Measurements from ENCODE around the gene KCNJ12. TPM values are rescaled to one million over a fixed set of nuclear protein-coding genes. Genes with fewer than 3 reads are reported as not detected.
"Not testable (repeated sequence)": the region's sequence is repeated elsewhere in the genome, so short reads cannot be mapped to it uniquely, and the experiment has no call there.

KCNJ12 gene
- total RNA-seq, 1 donor from 2014 or later = 0.56 TPM

- peaks cover 5% of the 10 kb centered on the region for H3K9me3 Mint-ChIP-seq
- Histone ChIP-seq H3K9ac (no peak overlapping the region), H4K20me1 (ENCODE audit: low read depth) (no peaks in the 10 kb centered on the region), H3K27me3 (no peaks in the 10 kb centered on the region), H2AFZ (replicated peaks) (no peak overlapping the region), H3K9me3 (ENCODE audit: low read depth) (no peaks in the 10 kb centered on the region), H3K4me3 (no peak overlapping the region), H3K79me2 (ENCODE audit: low read depth) (no peaks in the 10 kb centered on the region), H3K4me2 (no peak overlapping the region), H3F3A (ENCODE audit: low read depth) (no peaks in the 10 kb centered on the region), H3K4me1 (peaks cover 10% of the 10 kb centered on the region), H3K36me3 (no peaks in the 10 kb centered on the region), H3K27ac (no peak overlapping the region)
- H3K27me3 Mint-ChIP-seq (ENCODE audit: insufficient read depth, low read depth) = peaks cover 10% of the 10 kb centered on the region
- H3K4me3 Mint-ChIP-seq = no peak overlapping the region
- DNase-seq (ENCODE audit: low spot score) = no peak
- TF ChIP-seq EZH2phosphoT487 (IDR thresholded peaks at IDR 0.05) (no peak), EZH2 (IDR thresholded peaks at IDR 0.05) (no peak), CTCF (IDR thresholded peaks at IDR 0.05) (no peak)
- H3K36me3 Mint-ChIP-seq = no peaks in the 10 kb centered on the region
- no peak overlapping the region for H3K27ac Mint-ChIP-seq
- H3K4me1 Mint-ChIP-seq = peaks cover 33% of the 10 kb centered on the region
Observed at GRCh38 chr17:21399474-21400186, 23.5 kb downstream of the KCNJ12 start.

GRCh38 chr17:21400187-21400569, 24.0 kb downstream of the KCNJ12 start:
- not testable (repeated sequence) for DNase-seq (ENCODE audit: low spot score); H3F3A ChIP-seq (ENCODE audit: low read depth); H3K27me3 Mint-ChIP-seq (ENCODE audit: insufficient read depth, low read depth); H3K79me2 ChIP-seq (ENCODE audit: low read depth); H3K27me3 ChIP-seq; H4K20me1 ChIP-seq (ENCODE audit: low read depth); H3K9ac ChIP-seq; H3K27ac Mint-ChIP-seq; H3K9me3 ChIP-seq (ENCODE audit: low read depth); H3K4me3 Mint-ChIP-seq; H2AFZ ChIP-seq (replicated peaks); H3K36me3 Mint-ChIP-seq; H3K4me3 ChIP-seq; H3K27ac ChIP-seq; H3K36me3 ChIP-seq; H3K4me2 ChIP-seq; H3K9me3 Mint-ChIP-seq
- peaks cover 10% of the 10 kb centered on the region for H3K4me1 ChIP-seq
- H3K4me1 Mint-ChIP-seq = peaks cover 33% of the 10 kb centered on the region

- Histone ChIP-seq H2AFZ (replicated peaks) (no peak overlapping the region), H4K20me1 (ENCODE audit: low read depth) (no peaks in the 10 kb centered on the region), H3K79me2 (ENCODE audit: low read depth) (no peaks in the 10 kb centered on the region), H3F3A (ENCODE audit: low read depth) (no peaks in the 10 kb centered on the region), H3K27me3 (no peaks in the 10 kb centered on the region), H3K36me3 (no peaks in the 10 kb centered on the region), H3K4me2 (no peak overlapping the region), H3K9ac (no peak overlapping the region), H3K4me3 (no peak overlapping the region), H3K4me1 (peaks cover 10% of the 10 kb centered on the region), H3K9me3 (ENCODE audit: low read depth) (no peaks in the 10 kb centered on the region), H3K27ac (no peak overlapping the region)
- no peak for TF ChIP-seq EZH2phosphoT487 (IDR thresholded peaks at IDR 0.05)
- no peak for TF ChIP-seq CTCF (IDR thresholded peaks at IDR 0.05)
- TF ChIP-seq EZH2 (IDR thresholded peaks at IDR 0.05) = no peak
- no peak for DNase-seq (ENCODE audit: low spot score)
- Mint-ChIP-seq H3K27ac (no peak overlapping the region), H3K36me3 (no peaks in the 10 kb centered on the region), H3K4me1 (peaks cover 33% of the 10 kb centered on the region), H3K4me3 (no peak overlapping the region), H3K27me3 (ENCODE audit: insufficient read depth, low read depth) (peaks cover 7% of the 10 kb centered on the region), H3K9me3 (peaks cover 5% of the 10 kb centered on the region)
Observed at GRCh38 chr17:21400816-21401593, 24.8 kb downstream of the KCNJ12 start.

GRCh38 chr17:21402166-21402571, 26.0 kb downstream of the KCNJ12 start:
- not testable (repeated sequence) for H3K27ac ChIP-seq; H3K27me3 ChIP-seq; H3K9me3 ChIP-seq (ENCODE audit: low read depth); H3K27me3 Mint-ChIP-seq (ENCODE audit: insufficient read depth, low read depth); H3K9me3 Mint-ChIP-seq; H3K9ac ChIP-seq; H3K79me2 ChIP-seq (ENCODE audit: low read depth); H3K4me2 ChIP-seq; DNase-seq (ENCODE audit: low spot score); H2AFZ ChIP-seq (replicated peaks); H3F3A ChIP-seq (ENCODE audit: low read depth); H3K4me3 ChIP-seq; H4K20me1 ChIP-seq (ENCODE audit: low read depth); H3K36me3 Mint-ChIP-seq; H3K36me3 ChIP-seq
- Mint-ChIP-seq H3K4me3 (peak overlapping the region; percentile 39), H3K4me1 (peaks cover 32% of the 10 kb centered on the region), H3K27ac (peak overlapping the region; percentile 61)
- H3K4me1 ChIP-seq = peaks cover 10% of the 10 kb centered on the region

GRCh38 chr17:21402926-21403325, 26.8 kb downstream of the KCNJ12 start:
- not testable (repeated sequence) for H3K9me3 Mint-ChIP-seq, H3K9ac ChIP-seq

GRCh38 chr17:21404106-21404505, 27.9 kb downstream of the KCNJ12 start:
- H3K36me3 Mint-ChIP-seq, H3K27ac Mint-ChIP-seq: not testable (repeated sequence)

More at GRCh38 chr17:21402926-21403325, 26.8 kb downstream of the KCNJ12 start:
- not testable (repeated sequence) for DNase-seq (ENCODE audit: low spot score); H3K4me3 ChIP-seq; H3K36me3 ChIP-seq; H4K20me1 ChIP-seq (ENCODE audit: low read depth); H3K27ac Mint-ChIP-seq; H3K27me3 Mint-ChIP-seq (ENCODE audit: insufficient read depth, low read depth); H3F3A ChIP-seq (ENCODE audit: low read depth); H3K27me3 ChIP-seq; H3K4me1 ChIP-seq; H3K9me3 ChIP-seq (ENCODE audit: low read depth); H3K4me2 ChIP-seq; H3K4me3 Mint-ChIP-seq; H3K36me3 Mint-ChIP-seq; H3K27ac ChIP-seq; H2AFZ ChIP-seq (replicated peaks); H3K79me2 ChIP-seq (ENCODE audit: low read depth)
- peaks cover 25% of the 10 kb centered on the region for H3K4me1 Mint-ChIP-seq

More at GRCh38 chr17:21404106-21404505, 27.9 kb downstream of the KCNJ12 start:
- not testable (repeated sequence) for DNase-seq (ENCODE audit: low spot score); H2AFZ ChIP-seq (replicated peaks); H3K27ac ChIP-seq; H3K4me1 ChIP-seq; H3K9ac ChIP-seq; H3K27me3 Mint-ChIP-seq (ENCODE audit: insufficient read depth, low read depth); H3K79me2 ChIP-seq (ENCODE audit: low read depth); H3K4me2 ChIP-seq; H3K36me3 ChIP-seq; H3K4me3 ChIP-seq; H3K9me3 Mint-ChIP-seq; H3K27me3 ChIP-seq; H3F3A ChIP-seq (ENCODE audit: low read depth); H4K20me1 ChIP-seq (ENCODE audit: low read depth); H3K4me3 Mint-ChIP-seq; H3K9me3 ChIP-seq (ENCODE audit: low read depth)
- peaks cover 19% of the 10 kb centered on the region for H3K4me1 Mint-ChIP-seq
